K562 (cell line): ENCODE measurements around the gene PDE1C.

Source experiments
- E2F5 ChIP-seq: sonication (generic); formaldehyde crosslinking; IDR thresholded peaks from 2 replicates; pipeline ENCODE4 v1.8.0; 2022; ENCODE audit warnings: mild to moderate bottlenecking, missing genetic modification reagents
- IRF1 ChIP-seq: sonication (generic); formaldehyde crosslinking; IDR thresholded peaks from 2 replicates; pipeline ENCODE4 v1.8.0; 2022; ENCODE audit warnings: missing genetic modification reagents, mild to moderate bottlenecking, borderline replicate concordance
- MTA1 ChIP-seq: fragments of 450-650 bp; IDR thresholded peaks from 2 replicates; pipeline ENCODE4 v1.6.1; 2017; ENCODE audit warnings: borderline replicate concordance
- NRF1 ChIP-seq, 2 experiments: fragments of 450-650 bp; IDR thresholded peaks in 1 of 2; conservative IDR thresholded peaks in 1 of 2; 2 replicates each; pipeline ENCODE4 v1.6.1; 2014; ENCODE audit warnings: mild to moderate bottlenecking in 2 of 2
- RFX7 ChIP-seq: fragments of 250-450 bp; sonication (Bioruptor Pico); IDR thresholded peaks from 2 replicates; pipeline ENCODE4 v1.5.1; 2021; ENCODE audit warnings: mild to moderate bottlenecking
- YY1 ChIP-seq, 3 experiments: IDR thresholded peaks; 2 replicates each; pipeline ENCODE4 v1.6.1; 2011; ENCODE audit warnings: low read length in 2 of 3, mild to moderate bottlenecking in 2 of 3, moderate library complexity in 2 of 3, borderline replicate concordance in 1 of 3, control low read depth in 1 of 3, low read depth in 1 of 3; ENCODE audit not compliant: insufficient read depth in 3 of 3, insufficient replicate concordance in 2 of 3, control insufficient read depth in 1 of 3, insufficient read length in 1 of 3; ENCODE audit errors: extremely low read depth in 1 of 3
- ZNF224 ChIP-seq: sonication (generic); formaldehyde crosslinking; IDR thresholded peaks from 2 replicates; pipeline ENCODE4 v1.8.0; 2022; ENCODE audit warnings: mild to moderate bottlenecking, missing genetic modification reagents

- no peak for TF ChIP-seq MTA1
- TF ChIP-seq YY1 (IDR thresholded peaks at IDR 0.05; ENCODE audit: borderline replicate concordance in 1 of 3, control insufficient read depth in 1 of 3, extremely low read depth in 1 of 3, insufficient read depth in 3 of 3, insufficient read length in 1 of 3, insufficient replicate concordance in 2 of 3, low read depth in 1 of 3, low read length in 2 of 3), result no peak
- no peak for TF ChIP-seq IRF1 (CRISPR knock-in tag)
- no peak for TF ChIP-seq ZNF224 (CRISPR knock-in tag)
- TF ChIP-seq RFX7 (CRISPR knock-in tag), result no peak
- no peak for TF ChIP-seq E2F5 (CRISPR knock-in tag)
- TF ChIP-seq NRF1 (conservative IDR thresholded peaks at IDR 0.05 in 1 of 2, IDR thresholded peaks at IDR 0.05 in 1 of 2), result no peak
Measured at GRCh38 chr7:31741852-31742251, 328.4 kb downstream of the PDE1C start.
